ENCODE data around the gene ZNF782. TPM values are rescaled to one million over a fixed set of nuclear protein-coding genes. Genes with fewer than 3 reads are reported as not detected.

The ZNF782 gene
- total and polyA plus RNA-seq, 2 donors (not counting 1 experiment from before 2014, with no cell fraction given), result 2.7 to 14.6 TPM

DNA sequence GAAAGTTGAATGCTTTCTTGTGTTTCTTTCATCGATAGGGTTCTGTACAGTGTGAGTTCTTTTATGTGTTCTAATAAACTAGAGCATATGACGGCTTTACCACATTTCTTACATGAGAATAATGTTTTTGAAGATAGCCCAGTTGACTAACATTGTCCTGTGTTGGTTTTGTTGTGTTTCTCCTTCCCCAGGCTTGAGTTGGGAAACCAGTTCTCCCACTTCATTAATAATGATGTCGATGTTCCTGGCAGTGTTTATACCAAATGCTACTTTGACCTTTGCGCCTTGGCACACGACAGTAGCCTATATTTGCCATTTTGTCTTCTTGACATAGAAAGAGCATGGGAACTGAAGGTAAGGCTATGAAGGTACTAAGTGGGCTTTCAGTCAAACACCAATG lies 14.4 kb upstream of the ZNF782 start:
- Histone ChIP-seq H3K4me2 (replicated peaks; ENCODE audit: low read depth, low read length, poor library complexity, severe bottlenecking) (no peak overlapping the region), H3K27me3 (replicated peaks in 1 of 4; ENCODE audit: control extremely low read depth in 1 of 4, control insufficient read depth in 3 of 4, insufficient read depth in 4 of 4, low read length in 3 of 4) (peaks cover 0 to 3% (median 0%) of the 10 kb centered on the region in 4 experiments), H2AFZ (ENCODE audit: insufficient read depth, low read depth, low read length, poor library complexity, severe bottlenecking) (no peak overlapping the region), H4K20me1 (ENCODE audit: control insufficient read depth, insufficient read depth, low read length, poor library complexity, severe bottlenecking) (no peaks in the 10 kb centered on the region), H3K9me3 (ENCODE audit: control extremely low read depth in 1 of 3, control insufficient read depth in 2 of 3, insufficient read depth in 1 of 3, low read length in 2 of 3) (peaks cover 0 to 8% (median 0%) of the 10 kb centered on the region in 3 donors), H3K36me3 (replicated peaks in 1 of 2; ENCODE audit: control extremely low read depth in 1 of 2, control insufficient read depth in 1 of 2, extremely low read depth in 1 of 2, insufficient read depth in 2 of 2, low read length in 1 of 2) (no peaks in the 10 kb centered on the region), H3K9ac (ENCODE audit: low read length) (no peak overlapping the region), H3K79me2 (ENCODE audit: control insufficient read depth, insufficient read depth, low read length) (no peaks in the 10 kb centered on the region), H3K4me3 (ENCODE audit: control extremely low read depth in 1 of 5, extremely low read depth in 1 of 5, insufficient read depth in 1 of 5, low read depth in 2 of 5, low read length in 4 of 5) (no peak overlapping the region), H3K4me1 (ENCODE audit: control insufficient read depth in 2 of 2, insufficient read depth in 2 of 2, low read length in 2 of 2) (no peaks in the 10 kb centered on the region), H3K27ac (ENCODE audit: low read length in 2 of 2) (no peak overlapping the region)
- CTCF ChIA-PET, result interaction anchor here (1.5 to 2.2 kb wide), 2 partner anchors 12 kb away, joined by 3 to 4 read pairs; no protein-coding TSS in a partner anchor
- no peak overlapping the region for H3K4me3 Mint-ChIP-seq
- H3K9me3 Mint-ChIP-seq (ENCODE audit: insufficient read depth), result peaks cover 3% of the 10 kb centered on the region
- H3K27me3 Mint-ChIP-seq, result peaks cover 9% of the 10 kb centered on the region
- no CpG with 5 or more reads among the region's 5 CpGs for WGBS (ENCODE audit: insufficient coverage)
- H3K27ac Mint-ChIP-seq, result no peak overlapping the region
- DNase-seq (no peak), ATAC-seq (ENCODE audit: low read depth) (no peak)
- POLR2A ChIA-PET, result no interaction called here
- TF ChIP-seq, protein P1, sequence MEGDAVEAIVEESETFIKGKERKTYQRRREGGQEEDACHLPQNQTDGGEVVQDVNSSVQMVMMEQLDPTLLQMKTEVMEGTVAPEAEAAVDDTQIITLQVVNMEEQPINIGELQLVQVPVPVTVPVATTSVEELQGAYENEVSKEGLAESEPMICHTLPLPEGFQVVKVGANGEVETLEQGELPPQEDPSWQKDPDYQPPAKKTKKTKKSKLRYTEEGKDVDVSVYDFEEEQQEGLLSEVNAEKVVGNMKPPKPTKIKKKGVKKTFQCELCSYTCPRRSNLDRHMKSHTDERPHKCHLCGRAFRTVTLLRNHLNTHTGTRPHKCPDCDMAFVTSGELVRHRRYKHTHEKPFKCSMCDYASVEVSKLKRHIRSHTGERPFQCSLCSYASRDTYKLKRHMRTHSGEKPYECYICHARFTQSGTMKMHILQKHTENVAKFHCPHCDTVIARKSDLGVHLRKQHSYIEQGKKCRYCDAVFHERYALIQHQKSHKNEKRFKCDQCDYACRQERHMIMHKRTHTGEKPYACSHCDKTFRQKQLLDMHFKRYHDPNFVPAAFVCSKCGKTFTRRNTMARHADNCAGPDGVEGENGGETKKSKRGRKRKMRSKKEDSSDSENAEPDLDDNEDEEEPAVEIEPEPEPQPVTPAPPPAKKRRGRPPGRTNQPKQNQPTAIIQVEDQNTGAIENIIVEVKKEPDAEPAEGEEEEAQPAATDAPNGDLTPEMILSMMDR (IDR thresholded peaks at IDR 0.05), result no peak
- no peak for TF ChIP-seq EZH2 (IDR thresholded peaks at IDR 0.05; ENCODE audit: borderline replicate concordance, insufficient read depth, low read depth, low read length, poor library complexity, severe bottlenecking)
- intact Hi-C loops (cut with micrococcal nuclease), result no loop called here
- H3K4me1 Mint-ChIP-seq, result peaks cover 8% of the 10 kb centered on the region

DNA sequence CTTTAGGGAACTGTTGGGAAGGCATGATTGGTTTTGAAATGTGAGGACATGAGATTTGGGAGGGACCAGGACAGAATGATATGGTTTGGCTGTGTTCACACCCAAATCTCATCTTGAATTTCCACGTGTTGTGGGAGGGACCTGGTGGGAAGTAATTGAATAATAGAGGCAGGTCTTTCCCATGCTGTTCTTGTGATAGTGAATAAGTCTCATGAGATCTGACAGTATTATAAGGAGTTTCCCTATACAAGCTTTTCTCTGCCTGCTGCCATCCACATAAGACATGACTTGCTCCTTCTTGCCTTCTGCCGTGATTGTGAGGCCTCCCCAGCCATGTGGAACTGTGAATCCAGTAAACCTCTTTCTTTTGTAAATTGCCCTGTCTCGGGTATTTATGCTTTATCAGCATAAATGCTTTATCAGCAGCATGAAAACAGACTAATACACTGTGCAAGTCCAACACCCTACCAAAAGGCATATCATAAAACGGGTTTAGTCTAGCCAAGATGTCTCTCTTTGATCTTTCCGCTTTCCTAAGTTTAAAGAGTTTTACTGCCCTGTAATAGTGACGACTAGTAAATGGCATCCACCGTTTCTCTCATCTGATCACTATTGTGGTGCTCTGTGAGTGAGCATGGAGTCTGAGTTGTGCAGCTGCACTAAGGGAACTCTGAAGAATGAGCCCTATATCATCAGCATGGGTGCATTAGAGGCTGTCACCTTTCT lies 12.9 kb upstream of the ZNF782 start:
- ATAC-seq (ENCODE audit: low read depth), result no peak
- CTCF ChIA-PET, result no interaction called here

More for the DNA sequence above, 12.9 kb upstream of the ZNF782 start:
- H3K4me3 Mint-ChIP-seq, result no peak overlapping the region
- WGBS (ENCODE audit: insufficient coverage), result 96% methylated on average over 4 of the region's 7 CpGs
- H3K27me3 ChIP-seq (replicated peaks in 1 of 4; ENCODE audit: control extremely low read depth in 1 of 4, control insufficient read depth in 3 of 4, insufficient read depth in 4 of 4, low read length in 3 of 4), result no peaks in the 10 kb centered on the region
- H3K9me3 Mint-ChIP-seq (ENCODE audit: insufficient read depth), result peaks cover 3% of the 10 kb centered on the region
- no peaks in the 10 kb centered on the region for H3K4me1 Mint-ChIP-seq
- H4K20me1 ChIP-seq (ENCODE audit: control insufficient read depth, insufficient read depth, low read length, poor library complexity, severe bottlenecking), result no peaks in the 10 kb centered on the region
- no peak for DNase-seq
- no peaks in the 10 kb centered on the region for H3K79me2 ChIP-seq (ENCODE audit: control insufficient read depth, insufficient read depth, low read length)
- no peak overlapping the region for H3K27ac ChIP-seq (ENCODE audit: low read length in 2 of 2)
- POLR2A ChIA-PET, result no interaction called here
- no peaks in the 10 kb centered on the region for H3K36me3 ChIP-seq (replicated peaks in 1 of 2; ENCODE audit: control extremely low read depth in 1 of 2, control insufficient read depth in 1 of 2, extremely low read depth in 1 of 2, insufficient read depth in 2 of 2, low read length in 1 of 2)
- H3K27me3 Mint-ChIP-seq, result peaks cover 3% of the 10 kb centered on the region
- no peak overlapping the region for H2AFZ ChIP-seq (ENCODE audit: insufficient read depth, low read depth, low read length, poor library complexity, severe bottlenecking)
- no peaks in the 10 kb centered on the region for H3K4me1 ChIP-seq (ENCODE audit: control insufficient read depth in 2 of 2, insufficient read depth in 2 of 2, low read length in 2 of 2)
- H3K27ac Mint-ChIP-seq, result no peak overlapping the region
- no peak overlapping the region for H3K4me2 ChIP-seq (replicated peaks; ENCODE audit: low read depth, low read length, poor library complexity, severe bottlenecking)
- H3K9ac ChIP-seq (ENCODE audit: low read length), result no peak overlapping the region
- no peak for TF ChIP-seq EZH2 (IDR thresholded peaks at IDR 0.05; ENCODE audit: borderline replicate concordance, insufficient read depth, low read depth, low read length, poor library complexity, severe bottlenecking)
- TF ChIP-seq, protein P1 (IDR thresholded peaks at IDR 0.05), result no peak
- peaks cover 0 to 8% (median 0%) of the 10 kb centered on the region in 3 donors for H3K9me3 ChIP-seq (ENCODE audit: control extremely low read depth in 1 of 3, control insufficient read depth in 2 of 3, insufficient read depth in 1 of 3, low read length in 2 of 3)
- H3K4me3 ChIP-seq (ENCODE audit: control extremely low read depth in 1 of 5, extremely low read depth in 1 of 5, insufficient read depth in 1 of 5, low read depth in 2 of 5, low read length in 4 of 5), result no peak overlapping the region
- intact Hi-C loops (cut with micrococcal nuclease), result no loop called here

All from B cell (primary cell).